GM21529 (cell line): ENCODE results near the gene TBL1X.

ENCODE experiments used
- ATAC-seq: cut with Tn5 transposase; IDR thresholded peaks from one replicate; pipeline ENCODE4 v1.9.1; 2021; ENCODE audit not compliant: unreplicated experiment

TBL1X gene

GRCh38 chrX:9578083-9578779 is 113.4 kb downstream of the TBL1X start:
- no peak for ATAC-seq

- ATAC-seq, result no peak
Measured at GRCh38 chrX:9581771-9582385, 117.0 kb downstream of the TBL1X start.

- no peak for ATAC-seq
Measured at GRCh38 chrX:9582956-9583355, 118.1 kb downstream of the TBL1X start.

GRCh38 chrX:9586992-9587392 is 122.1 kb downstream of the TBL1X start:
- no peak for ATAC-seq

GRCh38 chrX:9587642-9588041 is 122.8 kb downstream of the TBL1X start:
- no peak for ATAC-seq

GRCh38 chrX:9591496-9591895 is 126.6 kb downstream of the TBL1X start:
- ATAC-seq, result no peak

GRCh38 chrX:9593756-9594155 is 128.9 kb downstream of the TBL1X start:
- no peak for ATAC-seq

- no peak for ATAC-seq
Measured at GRCh38 chrX:9595174-9595573, 130.3 kb downstream of the TBL1X start.

GRCh38 chrX:9596837-9597236 is 132.0 kb downstream of the TBL1X start:
- ATAC-seq, result no peak

- no peak for ATAC-seq
Measured at GRCh38 chrX:9597361-9598035, 132.6 kb downstream of the TBL1X start.

- ATAC-seq, result no peak
Measured at GRCh38 chrX:9598344-9598743, 133.5 kb downstream of the TBL1X start.

GRCh38 chrX:9604111-9604907 is 139.5 kb downstream of the TBL1X start:
- no peak for ATAC-seq

GRCh38 chrX:9604908-9605306 is 140.0 kb downstream of the TBL1X start:
- no peak for ATAC-seq

- ATAC-seq, result no peak
Measured at GRCh38 chrX:9605484-9605883, 140.6 kb downstream of the TBL1X start.

GRCh38 chrX:9606971-9607370 is 142.1 kb downstream of the TBL1X start:
- ATAC-seq, result no peak

- no peak for ATAC-seq
Measured at GRCh38 chrX:9609499-9609898, 144.6 kb downstream of the TBL1X start.

- no peak for ATAC-seq
Measured at GRCh38 chrX:9609987-9610386, 145.1 kb downstream of the TBL1X start.

GRCh38 chrX:9610771-9611392 is 146.0 kb downstream of the TBL1X start:
- no peak for ATAC-seq

GRCh38 chrX:9611436-9612145 is 146.7 kb downstream of the TBL1X start:
- no peak for ATAC-seq

GRCh38 chrX:9612146-9612505 is 147.3 kb downstream of the TBL1X start:
- ATAC-seq, result no peak

GRCh38 chrX:9614016-9614415 is 149.2 kb downstream of the TBL1X start:
- ATAC-seq, result no peak
